SK-N-SH (cell line): ENCODE measurements around the gene GOLGA6D.
"Not testable (repeated sequence)": the region's sequence is repeated elsewhere in the genome, so short reads cannot be mapped to it uniquely, and the experiment has no call there.

Experiments
- EP300 ChIP-seq, 2 experiments: IDR thresholded peaks; 2 replicates each; pipeline versions ENCODE4 v1.4.0 to v1.6.1; 2012; ENCODE audit warnings: borderline replicate concordance in 1 of 2, low read depth in 1 of 2, low read length in 1 of 2
- GATA2 ChIP-seq: sonication (generic); formaldehyde crosslinking; IDR thresholded peaks from 2 replicates; pipeline ENCODE4 v1.5.0; 2020; ENCODE audit warnings: mild to moderate bottlenecking, missing genetic modification reagents
- JUND ChIP-seq: IDR thresholded peaks from 2 replicates; pipeline ENCODE4 v1.4.0; 2012
- MEF2A ChIP-seq: IDR thresholded peaks from 2 replicates; pipeline ENCODE4 v1.4.0; 2012; ENCODE audit warnings: low read depth, borderline replicate concordance
- RAD21 ChIP-seq: IDR thresholded peaks from 2 replicates; pipeline ENCODE4 v1.6.1; 2012; ENCODE audit warnings: mild to moderate bottlenecking, low read length
- REST ChIP-seq: IDR thresholded peaks from 2 replicates; pipeline ENCODE4 v1.6.1; 2012; ENCODE audit warnings: mild to moderate bottlenecking, low read depth, low read length, moderate library complexity
- SIN3A ChIP-seq: IDR thresholded peaks from 2 replicates; pipeline ENCODE4 v1.6.1; 2012; ENCODE audit warnings: low read depth, mild to moderate bottlenecking, low read length, moderate library complexity, borderline replicate concordance
- TAF1 ChIP-seq: IDR thresholded peaks from 2 replicates; pipeline ENCODE4 v1.6.1; 2012; ENCODE audit warnings: low read depth, mild to moderate bottlenecking, low read length, moderate library complexity, borderline replicate concordance
- USF2 ChIP-seq: fragments of 150-350 bp; IDR thresholded peaks from 2 replicates; pipeline ENCODE4 v1.6.1; 2017; ENCODE audit warnings: antibody characterized with exemption, low read length, low read depth, borderline replicate concordance
- ZBTB33 ChIP-seq: IDR thresholded peaks from 2 replicates; pipeline ENCODE4 v1.4.0; 2012; ENCODE audit warnings: low read depth, borderline replicate concordance
- TF ChIP-seq, protein P1 (sequence below): fragments of 200-600 bp; sonication (generic); IDR thresholded peaks from 2 replicates; pipeline ENCODE4 v1.6.1; 2017; ENCODE audit warnings: antibody characterized with exemption, mild to moderate bottlenecking, moderate library complexity
- TF ChIP-seq, protein P2 (sequence below): IDR thresholded peaks from 2 replicates; pipeline ENCODE4; 2012

DNA sequence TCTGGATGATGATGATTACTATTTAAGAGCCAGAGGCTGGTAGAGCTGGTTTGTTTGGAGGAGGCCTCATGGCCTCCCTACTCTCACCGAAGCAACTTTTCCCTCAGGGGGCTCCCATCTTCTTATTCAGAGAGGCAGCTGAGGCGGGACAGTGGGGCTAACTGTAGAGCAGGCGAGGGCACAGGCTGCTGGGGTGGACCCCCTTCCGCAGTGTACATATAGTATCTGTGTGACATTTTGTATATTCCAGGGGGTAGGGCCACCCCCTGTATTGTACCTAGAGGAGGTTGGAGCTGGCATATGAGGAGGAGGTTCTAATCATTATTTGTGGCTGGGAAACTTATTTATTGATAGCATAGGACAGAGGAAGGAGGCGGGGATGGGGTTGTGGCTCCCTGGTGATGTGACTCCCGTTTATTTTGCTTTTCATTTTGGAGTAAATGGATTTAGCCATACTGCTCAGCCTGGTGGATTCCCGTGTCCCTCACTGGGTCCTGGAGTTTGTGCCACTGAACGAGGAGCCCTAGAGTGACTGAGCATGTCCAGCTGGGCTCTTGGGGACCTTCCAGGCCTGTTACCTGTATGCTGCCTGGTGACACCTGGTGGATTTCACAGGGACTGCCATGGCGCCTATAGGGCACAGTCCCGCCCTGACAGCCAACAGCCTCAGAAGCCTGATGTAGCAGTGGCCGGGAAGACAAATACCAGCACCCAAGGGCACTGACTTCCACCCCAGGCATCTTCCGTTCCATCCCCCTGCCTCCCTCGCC is 16.1 kb downstream of the GOLGA6D start:
- not testable (repeated sequence) for TF ChIP-seq EP300 (IDR thresholded peaks at IDR 0.05; ENCODE audit: borderline replicate concordance in 1 of 2, low read depth in 1 of 2, low read length in 1 of 2); REST; TAF1; ZBTB33; JUND; RAD21; MEF2A; GATA2 (CRISPR knock-in tag); SIN3A; USF2
- TF ChIP-seq, protein P1, sequence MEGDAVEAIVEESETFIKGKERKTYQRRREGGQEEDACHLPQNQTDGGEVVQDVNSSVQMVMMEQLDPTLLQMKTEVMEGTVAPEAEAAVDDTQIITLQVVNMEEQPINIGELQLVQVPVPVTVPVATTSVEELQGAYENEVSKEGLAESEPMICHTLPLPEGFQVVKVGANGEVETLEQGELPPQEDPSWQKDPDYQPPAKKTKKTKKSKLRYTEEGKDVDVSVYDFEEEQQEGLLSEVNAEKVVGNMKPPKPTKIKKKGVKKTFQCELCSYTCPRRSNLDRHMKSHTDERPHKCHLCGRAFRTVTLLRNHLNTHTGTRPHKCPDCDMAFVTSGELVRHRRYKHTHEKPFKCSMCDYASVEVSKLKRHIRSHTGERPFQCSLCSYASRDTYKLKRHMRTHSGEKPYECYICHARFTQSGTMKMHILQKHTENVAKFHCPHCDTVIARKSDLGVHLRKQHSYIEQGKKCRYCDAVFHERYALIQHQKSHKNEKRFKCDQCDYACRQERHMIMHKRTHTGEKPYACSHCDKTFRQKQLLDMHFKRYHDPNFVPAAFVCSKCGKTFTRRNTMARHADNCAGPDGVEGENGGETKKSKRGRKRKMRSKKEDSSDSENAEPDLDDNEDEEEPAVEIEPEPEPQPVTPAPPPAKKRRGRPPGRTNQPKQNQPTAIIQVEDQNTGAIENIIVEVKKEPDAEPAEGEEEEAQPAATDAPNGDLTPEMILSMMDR, result not testable (repeated sequence)
- TF ChIP-seq, protein P2, sequence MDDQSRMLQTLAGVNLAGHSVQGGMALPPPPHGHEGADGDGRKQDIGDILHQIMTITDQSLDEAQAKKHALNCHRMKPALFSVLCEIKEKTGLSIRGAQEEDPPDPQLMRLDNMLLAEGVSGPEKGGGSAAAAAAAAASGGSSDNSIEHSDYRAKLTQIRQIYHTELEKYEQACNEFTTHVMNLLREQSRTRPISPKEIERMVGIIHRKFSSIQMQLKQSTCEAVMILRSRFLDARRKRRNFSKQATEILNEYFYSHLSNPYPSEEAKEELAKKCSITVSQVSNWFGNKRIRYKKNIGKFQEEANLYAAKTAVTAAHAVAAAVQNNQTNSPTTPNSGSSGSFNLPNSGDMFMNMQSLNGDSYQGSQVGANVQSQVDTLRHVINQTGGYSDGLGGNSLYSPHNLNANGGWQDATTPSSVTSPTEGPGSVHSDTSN, result not testable (repeated sequence)
